Activated CD4-positive, alpha-beta T cell treated with anti-CD3 and anti-CD28 coated beads, Interleukin-2, amount 50 U/mL, for 4 hours (primary cell): Measurements from ENCODE around the gene BAIAP3.
"Not testable (repeated sequence)": the region's sequence is repeated elsewhere in the genome, so short reads cannot be mapped to it uniquely, and the experiment has no call there.

Experiments used
- DNase-seq, 2 experiments: peaks; one replicate each; pipeline ENCODE4 v3.0.0-alpha.2; 2020

Gene BAIAP3

GRCh38 chr16:1316033-1316405 is 17.4 kb upstream of the BAIAP3 start:
- DNase-seq = no peak

- DNase-seq = no peak
Measured at GRCh38 chr16:1317479-1318267, 15.8 kb upstream of the BAIAP3 start.

- DNase-seq = no peak
Measured at GRCh38 chr16:1318268-1318545, 15.2 kb upstream of the BAIAP3 start.

DNA sequence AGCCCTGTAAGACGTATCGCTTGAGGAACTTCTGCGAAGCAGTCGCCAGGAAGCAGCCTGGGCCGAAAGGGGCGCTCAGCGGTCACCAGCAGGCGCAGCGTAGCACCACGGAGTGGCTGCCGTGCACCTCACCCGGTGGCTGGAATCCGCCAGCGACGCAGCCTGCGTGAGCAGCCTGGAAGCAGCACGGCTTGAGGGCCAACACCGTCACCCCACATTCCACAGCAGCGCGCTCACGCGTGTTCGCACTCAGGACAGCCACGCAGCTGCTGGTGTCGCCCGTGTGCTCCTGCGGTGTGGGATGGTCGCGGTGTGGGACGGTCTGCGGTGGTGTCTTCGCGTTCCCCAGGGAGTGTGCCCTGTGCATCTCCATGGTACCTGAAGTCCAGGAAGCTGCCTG is 14.4 kb upstream of the BAIAP3 start:
- no peak for DNase-seq

DNA sequence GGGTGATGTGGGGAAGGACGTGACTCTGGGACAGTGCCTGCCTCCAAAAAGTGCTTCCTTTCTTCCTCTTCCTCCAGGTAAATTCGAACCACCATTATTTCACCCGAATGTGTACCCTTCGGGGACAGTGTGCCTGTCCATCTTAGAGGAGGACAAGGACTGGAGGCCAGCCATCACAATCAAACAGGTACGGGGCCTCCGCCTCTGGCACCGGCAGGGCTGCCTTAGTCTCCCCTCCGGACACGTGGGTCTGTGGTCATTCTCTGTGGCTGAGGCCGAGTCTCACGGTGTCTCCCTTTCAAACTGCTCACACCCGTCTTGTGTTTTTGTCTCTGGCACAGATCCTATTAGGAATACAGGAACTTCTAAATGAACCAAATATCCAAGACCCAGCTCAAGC is 13.3 kb upstream of the BAIAP3 start:
- no peak for DNase-seq

DNA sequence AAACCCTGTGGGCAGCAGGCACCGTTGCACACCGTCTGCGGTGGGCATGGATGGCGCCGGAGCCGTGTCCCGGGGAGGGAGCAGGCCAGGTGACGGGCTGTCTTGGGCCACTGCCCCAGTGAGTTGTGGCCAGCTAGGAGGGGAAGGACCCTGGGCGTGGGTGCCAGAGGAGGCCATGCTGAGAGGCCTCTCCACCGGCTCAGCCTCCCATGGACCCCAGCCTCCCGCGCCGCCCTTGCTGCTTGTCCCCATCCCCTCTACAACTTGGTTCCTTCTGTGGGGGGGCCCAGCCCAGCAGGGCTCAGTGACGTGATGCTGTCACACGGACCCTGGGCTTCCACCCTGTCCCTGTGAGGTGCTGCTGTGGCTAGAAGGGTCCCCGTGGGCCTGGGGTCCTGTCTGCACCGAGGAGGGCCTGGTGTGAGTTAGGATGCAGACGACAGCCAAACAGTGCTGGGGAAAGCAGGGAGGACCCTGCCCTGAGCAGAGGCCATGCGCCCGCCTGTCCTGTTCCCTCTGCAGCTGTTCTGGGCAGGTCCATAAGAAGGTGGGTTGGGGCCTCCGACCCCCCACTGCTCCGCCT is 12.7 kb upstream of the BAIAP3 start:
- no peak for DNase-seq

GRCh38 chr16:1322407-1322806 is 11.0 kb upstream of the BAIAP3 start:
- no peak for DNase-seq

GRCh38 chr16:1323296-1324239 is 9.9 kb upstream of the BAIAP3 start:
- DNase-seq = no peak

DNA sequence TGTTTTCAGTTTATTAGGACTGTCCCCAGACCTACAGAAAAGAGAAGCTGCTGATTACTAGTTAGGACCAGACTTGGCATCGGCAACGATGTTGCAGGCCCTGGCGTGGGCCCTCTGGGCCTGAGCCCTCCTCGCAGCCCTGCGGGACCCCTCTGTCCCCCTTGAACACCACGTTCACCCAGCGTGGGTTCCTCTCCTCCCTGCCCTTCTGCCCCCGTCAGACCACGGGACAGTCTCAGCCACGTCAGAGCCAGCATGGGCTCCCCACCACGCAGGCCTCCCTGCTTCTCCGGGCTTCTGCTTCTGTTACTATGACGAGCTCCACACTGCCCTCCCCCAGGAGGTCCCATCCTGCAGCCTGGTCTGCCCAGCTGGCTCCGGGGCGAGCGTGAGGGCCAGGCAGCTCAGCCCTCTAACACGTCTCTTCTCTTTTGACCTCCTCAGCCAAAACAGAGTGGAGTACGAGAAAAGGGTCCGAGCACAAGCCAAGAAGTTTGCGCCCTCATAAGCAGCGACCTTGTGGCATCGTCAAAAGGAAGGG is 9.1 kb upstream of the BAIAP3 start:
- no peak for DNase-seq

DNA sequence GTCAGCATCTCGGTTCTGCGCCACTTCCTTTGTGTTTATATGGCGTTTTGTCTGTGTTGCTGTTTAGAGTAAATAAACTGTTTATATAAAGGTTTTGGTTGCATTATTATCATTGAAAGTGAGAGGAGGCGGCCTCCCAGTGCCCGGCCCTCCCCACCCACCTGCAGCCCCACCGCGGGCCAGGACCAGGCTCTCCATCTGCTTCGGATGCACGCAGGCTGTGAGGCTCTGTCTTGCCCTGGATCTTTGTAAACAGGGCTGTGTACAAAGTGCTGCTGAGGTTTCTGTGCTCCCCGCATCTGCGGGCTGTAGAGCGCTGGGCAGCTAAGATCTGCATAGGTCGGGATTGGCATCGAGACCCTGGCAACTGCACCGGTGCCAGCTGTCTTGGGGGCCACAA is 8.2 kb upstream of the BAIAP3 start:
- no peak for DNase-seq

GRCh38 chr16:1325673-1326371 is 7.6 kb upstream of the BAIAP3 start:
- no peak for DNase-seq

DNA sequence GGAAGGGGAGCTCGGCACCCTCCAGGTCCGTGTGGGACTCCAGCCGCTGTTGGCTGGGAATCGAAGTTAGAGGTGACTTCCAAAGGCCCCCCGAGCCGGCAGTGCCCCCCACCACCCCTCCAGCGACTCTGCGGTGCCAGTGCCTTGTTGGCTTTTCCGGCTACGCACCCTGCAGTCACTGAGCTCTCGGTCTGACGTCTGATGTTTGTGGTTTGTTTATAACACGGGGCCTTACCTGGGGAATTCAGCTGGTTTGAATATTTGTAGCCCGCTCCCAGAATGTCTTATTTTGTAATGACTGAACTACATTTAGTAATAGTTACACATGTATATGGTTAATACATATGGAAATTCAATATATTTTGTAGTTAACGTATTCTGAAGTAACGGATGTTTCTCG is 7.1 kb upstream of the BAIAP3 start:
- no peak for DNase-seq

DNA sequence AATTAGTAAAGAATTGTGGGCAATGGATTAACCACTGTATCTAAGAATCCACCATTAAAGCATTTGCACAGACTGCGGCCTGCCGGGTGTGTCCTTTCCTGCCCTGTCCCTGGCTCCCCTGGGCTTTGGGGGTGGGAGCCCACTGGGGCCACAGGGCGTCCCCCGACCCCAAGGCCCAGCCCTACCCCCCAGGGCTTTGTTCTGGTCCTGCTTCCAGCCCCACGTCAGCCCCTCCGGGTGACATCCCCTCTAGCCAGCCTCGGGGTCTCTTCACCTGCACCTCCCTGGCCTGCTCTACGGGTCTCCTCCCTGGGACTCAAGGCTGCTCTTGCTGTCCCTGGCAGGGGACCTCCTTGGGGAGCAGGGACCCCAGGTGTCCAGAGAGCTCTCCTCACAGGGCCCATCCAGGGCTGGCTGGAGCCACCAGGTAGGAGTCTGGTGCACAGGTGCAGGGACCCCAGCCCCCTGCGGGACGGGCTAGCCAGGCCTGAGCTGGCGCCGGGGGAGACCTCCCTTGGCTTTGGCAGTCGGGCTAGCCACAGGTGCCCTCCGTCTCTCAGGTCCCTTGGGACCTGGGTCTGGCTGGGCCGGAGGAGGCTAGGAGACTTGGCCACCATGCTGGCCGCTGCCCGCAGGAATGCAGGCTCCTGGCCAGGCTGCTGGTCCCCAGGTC is 6.4 kb upstream of the BAIAP3 start:
- no peak for DNase-seq

DNA sequence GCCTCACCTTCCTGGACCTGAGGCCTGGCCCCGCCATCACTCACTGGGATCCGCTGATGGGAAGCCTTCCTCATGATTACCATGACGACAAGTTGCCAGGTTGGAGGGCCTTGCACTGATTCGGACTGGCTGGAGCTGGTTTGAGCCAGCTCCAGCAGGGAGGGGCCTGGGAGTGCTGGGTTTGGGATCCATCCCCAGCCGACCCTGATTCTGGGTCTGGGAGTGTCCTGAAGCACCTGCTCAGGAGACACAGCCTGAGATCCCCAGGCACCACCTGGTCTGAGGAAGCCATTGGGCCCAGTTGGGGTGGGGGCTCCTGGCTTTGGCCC is 5.9 kb upstream of the BAIAP3 start:
- DNase-seq = no peak

DNA sequence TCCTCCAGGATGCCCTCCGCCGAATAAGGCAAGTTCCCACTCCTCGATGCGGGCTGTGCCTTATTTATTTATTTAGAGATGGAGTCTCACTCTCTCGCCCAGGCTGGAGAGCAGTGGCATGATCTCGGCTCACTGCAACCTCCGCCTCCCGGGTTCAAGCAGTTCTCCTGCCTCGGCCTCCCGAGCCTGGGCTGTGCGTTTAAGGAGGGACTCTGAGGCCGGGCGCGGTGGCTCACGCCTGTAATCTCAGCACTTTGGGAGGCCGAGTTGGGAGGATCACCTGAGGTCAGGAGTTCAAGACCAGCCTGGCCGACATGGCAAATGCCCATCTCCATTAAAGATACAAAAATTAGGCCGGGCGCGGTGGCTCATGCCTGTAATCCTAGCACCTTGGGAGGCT is 5.3 kb upstream of the BAIAP3 start:
- DNase-seq = not testable (repeated sequence)

GRCh38 chr16:1328961-1329360 is 4.5 kb upstream of the BAIAP3 start:
- not testable (repeated sequence) for DNase-seq

GRCh38 chr16:1330260-1330914 is 3.1 kb upstream of the BAIAP3 start:
- no peak for DNase-seq

DNA sequence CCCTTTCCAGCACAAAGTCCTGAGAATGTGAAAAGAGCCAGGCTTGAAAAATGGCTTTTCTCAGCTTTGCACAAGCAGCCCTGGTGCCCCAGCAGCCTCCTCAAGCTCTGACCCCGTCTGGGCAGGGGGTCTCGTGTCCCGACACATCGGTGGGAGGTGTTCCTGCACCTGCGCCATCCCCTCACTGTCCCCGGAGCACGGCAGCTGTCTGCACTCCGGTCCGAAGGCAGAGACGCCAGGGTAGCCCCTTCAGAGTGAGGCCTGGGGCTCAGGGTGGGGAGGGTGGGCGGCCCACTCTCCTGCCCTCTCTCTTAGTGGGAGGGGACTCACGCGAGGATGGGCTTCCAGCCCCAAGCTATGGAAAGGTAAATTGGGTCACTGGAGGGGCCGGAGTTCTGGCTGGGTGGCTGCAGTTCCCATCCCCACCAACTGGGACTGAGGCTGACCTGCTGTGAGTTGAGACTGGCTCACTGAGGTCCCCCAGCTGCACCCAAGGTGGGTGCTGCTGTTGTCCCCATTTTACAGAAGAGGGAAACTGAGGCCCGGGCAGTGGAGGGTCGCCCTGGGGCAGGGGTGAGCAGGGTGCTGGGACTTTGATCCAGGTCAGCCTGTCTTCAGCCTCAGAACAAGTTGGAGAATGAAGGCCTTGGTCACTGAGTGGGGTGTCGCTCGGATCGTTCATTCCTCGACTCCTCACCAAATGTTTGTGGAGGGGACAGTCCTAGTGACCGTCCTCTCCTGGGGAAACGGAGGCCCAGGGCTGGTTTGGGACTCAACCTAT is 2.3 kb upstream of the BAIAP3 start:
- DNase-seq = no peak

- DNase-seq = no peak
Measured at GRCh38 chr16:1331712-1332617, 1.5 kb upstream of the BAIAP3 start.

GRCh38 chr16:1332618-1333148 is 762 bp upstream of the BAIAP3 start:
- no peak for DNase-seq
